Osteoblast (primary cell): ENCODE measurements around the gene SLIT3. TPM values are rescaled to one million over a fixed set of nuclear protein-coding genes. Genes with fewer than 3 reads are reported as not detected.

Experiments
- DNase-seq: peaks from one replicate; pipeline ENCODE4 v3.0.0; 2011; ENCODE audit warnings: low spot score, mixed read lengths; ENCODE audit not compliant: insufficient read length; ENCODE audit errors: missing footprints
- H2AFZ ChIP-seq: 2 replicates; pipeline ENCODE4 v1.6.0; 2011; ENCODE audit warnings: mild to moderate bottlenecking, low read length
- H3K27ac ChIP-seq: 2 replicates; pipeline ENCODE4 v1.5.1; 2011; ENCODE audit warnings: mild to moderate bottlenecking, low read depth, low read length, moderate library complexity
- H3K27me3 ChIP-seq: 2 replicates; pipeline ENCODE4 v1.6.0; 2012; ENCODE audit warnings: mild to moderate bottlenecking, control low read depth, inconsistent platforms, low read length, moderate library complexity; ENCODE audit not compliant: insufficient read depth
- H3K36me3 ChIP-seq: 2 replicates; pipeline ENCODE4 v1.5.1; 2011; ENCODE audit warnings: mild to moderate bottlenecking, low read length, control low read depth, moderate library complexity; ENCODE audit not compliant: insufficient read depth
- H3K4me1 ChIP-seq: 2 replicates; pipeline ENCODE4 v1.5.1; 2011; ENCODE audit warnings: mild to moderate bottlenecking, low read length, control low read depth, moderate library complexity; ENCODE audit not compliant: insufficient read depth
- H3K4me2 ChIP-seq: 2 replicates; pipeline ENCODE4 v1.6.0; 2011; ENCODE audit warnings: mild to moderate bottlenecking, low read length; ENCODE audit not compliant: insufficient read depth
- H3K4me3 ChIP-seq: fragments of 200-600 bp; sonication (generic); 3 replicates; pipeline ENCODE4 v1.5.1; 2012; ENCODE audit warnings: mild to moderate bottlenecking, low read length, inconsistent platforms; ENCODE audit not compliant: insufficient read depth
- H3K79me2 ChIP-seq: 2 replicates; pipeline ENCODE4 v1.6.0; 2012; ENCODE audit warnings: mild to moderate bottlenecking, low read length, control low read depth, inconsistent platforms; ENCODE audit not compliant: insufficient read depth
- H3K9me3 ChIP-seq: 2 replicates; pipeline ENCODE4 v1.5.1; 2011; ENCODE audit warnings: low read depth, low read length, control low read depth
- H4K20me1 ChIP-seq: 2 replicates; pipeline ENCODE4 v1.6.0; 2012; ENCODE audit warnings: mild to moderate bottlenecking, low read length, control low read depth; ENCODE audit not compliant: insufficient read depth
- CTCF ChIP-seq: IDR thresholded peaks from 2 replicates; pipeline ENCODE4 v1.5.1; 2011; ENCODE audit warnings: mild to moderate bottlenecking, low read depth, low read length, moderate library complexity; ENCODE audit errors: extremely low read depth
- total RNA-seq: library from RNA; depleted of rRNA; stranded (reverse); fragments of >200 nt; gene quantifications from 2 replicates; pipeline ENCODE4 v1.2.3, GENCODE V29; 2012

SLIT3 gene
- total RNA-seq, 1 donor: 37.6 TPM

- no peak overlapping the region for H3K4me2 ChIP-seq
- no peak overlapping the region for H2AFZ ChIP-seq
- no peak for DNase-seq
- no peak overlapping the region for H3K4me3 ChIP-seq
- no peaks in the 10 kb centered on the region for H3K36me3 ChIP-seq
- no peak overlapping the region for H3K27ac ChIP-seq
- no peaks in the 10 kb centered on the region for H3K79me2 ChIP-seq
- H3K9me3 ChIP-seq: no peaks in the 10 kb centered on the region
- no peak for TF ChIP-seq CTCF
- H4K20me1 ChIP-seq: no peaks in the 10 kb centered on the region
- no peaks in the 10 kb centered on the region for H3K27me3 ChIP-seq
- H3K4me1 ChIP-seq: peaks cover 11% of the 10 kb centered on the region
These were observed 296.4 kb downstream of the SLIT3 start for GRCh38 chr5:169004551-169004950.

GRCh38 chr5:169003721-169004541, 297.0 kb downstream of the SLIT3 start:
- no peaks in the 10 kb centered on the region for H3K36me3 ChIP-seq
- no peak overlapping the region for H3K27ac ChIP-seq
- H3K4me3 ChIP-seq: no peak overlapping the region
- H3K27me3 ChIP-seq: no peaks in the 10 kb centered on the region
- H3K79me2 ChIP-seq: no peaks in the 10 kb centered on the region
- H3K4me1 ChIP-seq: peaks cover 11% of the 10 kb centered on the region
- H3K9me3 ChIP-seq: no peaks in the 10 kb centered on the region
- H3K4me2 ChIP-seq: no peak overlapping the region
- peak; percentile 51 for TF ChIP-seq CTCF
- no peak overlapping the region for H2AFZ ChIP-seq
- no peak for DNase-seq
- no peaks in the 10 kb centered on the region for H4K20me1 ChIP-seq

- Histone ChIP-seq H3K27me3 (no peaks in the 10 kb centered on the region), H3K9me3 (no peaks in the 10 kb centered on the region), H2AFZ (no peak overlapping the region), H4K20me1 (no peaks in the 10 kb centered on the region), H3K36me3 (no peaks in the 10 kb centered on the region), H3K4me3 (no peak overlapping the region), H3K4me1 (peaks cover 11% of the 10 kb centered on the region), H3K27ac (no peak overlapping the region), H3K4me2 (no peak overlapping the region), H3K79me2 (no peaks in the 10 kb centered on the region)
- no peak for TF ChIP-seq CTCF
- DNase-seq: no peak
These were observed 297.9 kb downstream of the SLIT3 start for GRCh38 chr5:169002953-169003555.

- Histone ChIP-seq H3K36me3 (no peaks in the 10 kb centered on the region), H3K4me3 (no peak overlapping the region), H3K4me1 (peaks cover 11% of the 10 kb centered on the region), H3K27ac (no peak overlapping the region), H2AFZ (no peak overlapping the region), H4K20me1 (no peaks in the 10 kb centered on the region), H3K79me2 (no peaks in the 10 kb centered on the region), H3K9me3 (no peaks in the 10 kb centered on the region), H3K27me3 (no peaks in the 10 kb centered on the region), H3K4me2 (no peak overlapping the region)
- TF ChIP-seq CTCF: no peak
- no peak for DNase-seq
These were observed 299.5 kb downstream of the SLIT3 start for GRCh38 chr5:169001394-169001793.
